ENCODE measurements around the gene RABAC1. TPM values are rescaled to one million over a fixed set of nuclear protein-coding genes. Genes with fewer than 3 reads are reported as not detected.

The RABAC1 gene
- total and polyA plus RNA-seq, 2 of the 8 experiments (the other 6 are each of a cell fraction or from before 2014, with no cell fraction given) = 124 to 439 TPM

DNA sequence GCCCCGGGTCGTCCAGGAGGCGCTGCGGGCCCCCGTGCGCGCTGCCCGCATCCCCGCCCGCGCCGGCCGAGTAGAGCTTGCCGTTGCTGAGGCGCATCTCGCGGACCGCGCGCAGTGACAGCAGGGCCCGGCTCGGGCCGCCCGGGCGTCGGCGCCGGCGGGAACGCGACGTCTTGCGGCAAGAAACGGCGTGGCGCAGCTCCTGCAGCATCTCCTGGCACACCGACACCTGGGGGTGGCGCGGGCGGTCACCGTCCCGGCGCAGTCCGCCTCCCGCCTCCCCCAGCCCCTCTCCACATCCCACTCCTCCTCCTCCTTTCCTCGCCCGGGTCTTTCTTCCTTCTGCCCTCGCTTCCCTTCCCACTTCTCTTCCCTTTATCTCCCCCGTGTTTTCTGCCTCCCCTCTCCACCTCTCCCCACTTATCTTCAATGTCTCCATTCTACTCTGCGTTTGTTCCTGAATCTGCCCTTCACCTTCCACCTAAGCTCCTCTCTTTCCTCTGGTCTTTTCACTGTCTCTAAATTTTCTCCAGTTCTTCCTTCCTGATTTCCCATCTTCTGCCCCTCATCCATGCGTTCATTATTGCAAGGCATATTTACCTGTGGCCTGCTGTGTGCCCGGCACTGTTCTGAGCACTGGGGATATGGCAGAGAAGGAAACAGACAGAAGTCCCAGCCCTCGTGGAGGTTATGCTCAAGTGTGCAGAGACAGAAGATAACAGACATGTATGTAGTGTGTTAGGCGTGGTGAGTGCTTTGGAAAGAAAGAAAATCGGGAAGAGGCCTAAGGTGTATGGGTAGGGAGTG lies 40.2 kb upstream of the RABAC1 start (continued):
- TF ChIP-seq, protein P1, sequence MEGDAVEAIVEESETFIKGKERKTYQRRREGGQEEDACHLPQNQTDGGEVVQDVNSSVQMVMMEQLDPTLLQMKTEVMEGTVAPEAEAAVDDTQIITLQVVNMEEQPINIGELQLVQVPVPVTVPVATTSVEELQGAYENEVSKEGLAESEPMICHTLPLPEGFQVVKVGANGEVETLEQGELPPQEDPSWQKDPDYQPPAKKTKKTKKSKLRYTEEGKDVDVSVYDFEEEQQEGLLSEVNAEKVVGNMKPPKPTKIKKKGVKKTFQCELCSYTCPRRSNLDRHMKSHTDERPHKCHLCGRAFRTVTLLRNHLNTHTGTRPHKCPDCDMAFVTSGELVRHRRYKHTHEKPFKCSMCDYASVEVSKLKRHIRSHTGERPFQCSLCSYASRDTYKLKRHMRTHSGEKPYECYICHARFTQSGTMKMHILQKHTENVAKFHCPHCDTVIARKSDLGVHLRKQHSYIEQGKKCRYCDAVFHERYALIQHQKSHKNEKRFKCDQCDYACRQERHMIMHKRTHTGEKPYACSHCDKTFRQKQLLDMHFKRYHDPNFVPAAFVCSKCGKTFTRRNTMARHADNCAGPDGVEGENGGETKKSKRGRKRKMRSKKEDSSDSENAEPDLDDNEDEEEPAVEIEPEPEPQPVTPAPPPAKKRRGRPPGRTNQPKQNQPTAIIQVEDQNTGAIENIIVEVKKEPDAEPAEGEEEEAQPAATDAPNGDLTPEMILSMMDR (IDR thresholded peaks at IDR 0.05; ENCODE audit: control extremely low read depth in 1 of 3, insufficient read depth in 1 of 3, low read depth in 1 of 3, low read length in 3 of 3) = peak; percentile 30 to 34 (median 33); a peak in 3 of 4 replicates
- TF ChIP-seq HDAC2 (IDR thresholded peaks at IDR 0.05; ENCODE audit: borderline replicate concordance in 1 of 2, low read depth in 2 of 2, low read length in 2 of 2) (no peak), SP4 (IDR thresholded peaks at IDR 0.05; ENCODE audit: low read length) (no peak), CBX5 (IDR thresholded peaks at IDR 0.05; ENCODE audit: low read depth, low read length) (no peak), GTF2F1 (IDR thresholded peaks at IDR 0.05; ENCODE audit: borderline replicate concordance, low read depth, low read length) (no peak), CHD2 (IDR thresholded peaks at IDR 0.05; ENCODE audit: low read length) (no peak), SUZ12 (IDR thresholded peaks at IDR 0.05; ENCODE audit: low read length) (0 out of 2 replicates have a peak, but pooled peaks have one; percentile 29), CREB1 (IDR thresholded peaks at IDR 0.05) (peak; percentile 38; the same call in 1 of the 2 replicates), EZH2 (IDR thresholded peaks at IDR 0.05; ENCODE audit: low read depth, low read length, severe bottlenecking) (peak; percentile 56)

Data from H1 (cell line).